Neural progenitor cell (in vitro differentiated cells): ENCODE data around the gene NXPH3. TPM values are rescaled to one million over a fixed set of nuclear protein-coding genes. Genes with fewer than 3 reads are reported as not detected.

ENCODE experiments used
- DNase-seq: peaks from one replicate; pipeline ENCODE4 v3.0.0-alpha.2; 2016; ENCODE audit warnings: low spot score
- H2AFZ ChIP-seq: fragments of 200-600 bp; sonication (generic); replicated peaks from 2 replicates; pipeline ENCODE4 v1.6.1; 2016; ENCODE audit warnings: antibody characterized with exemption
- H3F3A ChIP-seq: fragments of 200-600 bp; sonication (generic); 2 replicates; pipeline ENCODE4 v1.6.1; 2016; ENCODE audit warnings: antibody characterized with exemption, low read depth
- H3K27ac ChIP-seq: fragments of 200-600 bp; sonication (generic); 2 replicates; pipeline ENCODE4 v1.5.1; 2016; ENCODE audit warnings: mild to moderate bottlenecking
- H3K27me3 ChIP-seq: fragments of 200-600 bp; sonication (generic); 2 replicates; pipeline ENCODE4 v1.6.1; 2016; ENCODE audit warnings: mild to moderate bottlenecking, moderate library complexity
- H3K36me3 ChIP-seq: fragments of 200-600 bp; sonication (generic); 2 replicates; pipeline ENCODE4 v1.5.1; 2016
- H3K4me1 ChIP-seq: fragments of 200-600 bp; sonication (generic); 2 replicates; pipeline ENCODE4 v1.6.1; 2016; ENCODE audit warnings: mixed run types
- H3K4me2 ChIP-seq: fragments of 200-600 bp; sonication (generic); 2 replicates; pipeline ENCODE4 v1.6.1; 2016
- H3K4me3 ChIP-seq: fragments of 200-600 bp; sonication (generic); 2 replicates; pipeline ENCODE4 v1.5.1; 2016
- H3K79me2 ChIP-seq: fragments of 200-600 bp; sonication (generic); 2 replicates; pipeline ENCODE4 v1.6.1; 2016; ENCODE audit warnings: low read depth
- H3K9ac ChIP-seq: fragments of 200-600 bp; sonication (generic); 2 replicates; pipeline ENCODE4 v1.6.1; 2016
- H3K9me3 ChIP-seq: fragments of 200-600 bp; sonication (generic); 2 replicates; pipeline ENCODE4 v1.5.1; 2016; ENCODE audit warnings: low read depth
- H4K20me1 ChIP-seq: fragments of 200-600 bp; sonication (generic); 2 replicates; pipeline ENCODE4 v1.6.1; 2016; ENCODE audit warnings: low read depth
- H3K27ac Mint-ChIP-seq: 3 replicates; pipeline ENCODE4 v1.8.0; 2021; ENCODE audit warnings: mixed read lengths
- H3K27me3 Mint-ChIP-seq: 2 replicates; pipeline ENCODE4 v1.8.0; 2022; ENCODE audit warnings: low read depth, mild to moderate bottlenecking, inconsistent platforms, moderate library complexity, mixed read lengths; ENCODE audit not compliant: insufficient read depth
- H3K36me3 Mint-ChIP-seq: 3 replicates; pipeline ENCODE4 v1.8.0; 2021; ENCODE audit warnings: mixed read lengths
- H3K4me1 Mint-ChIP-seq: 3 replicates; pipeline ENCODE4 v1.8.0; 2021; ENCODE audit warnings: mixed read lengths
- H3K4me3 Mint-ChIP-seq: 3 replicates; pipeline ENCODE4 v1.8.0; 2021; ENCODE audit warnings: mild to moderate bottlenecking, moderate library complexity, mixed read lengths
- H3K9me3 Mint-ChIP-seq: 3 replicates; pipeline ENCODE4 v1.8.0; 2020; ENCODE audit warnings: mixed read lengths
- CTCF ChIP-seq: fragments of 200-600 bp; sonication (generic); IDR thresholded peaks from 2 replicates; pipeline ENCODE4 v1.5.1; 2017; ENCODE audit warnings: antibody characterized with exemption, mild to moderate bottlenecking
- EZH2 ChIP-seq: fragments of 200-600 bp; sonication (generic); IDR thresholded peaks from 2 replicates; pipeline ENCODE4 v1.6.1; 2017; ENCODE audit warnings: antibody characterized with exemption, mild to moderate bottlenecking, moderate library complexity
- EZH2phosphoT487 ChIP-seq: fragments of 200-600 bp; sonication (generic); IDR thresholded peaks from 2 replicates; pipeline ENCODE4 v1.6.1; 2017; ENCODE audit warnings: antibody characterized with exemption
- total RNA-seq: library from RNA; depleted of rRNA; stranded (reverse); fragments of >200 nt; gene quantifications from 2 replicates; pipeline ENCODE4 v1.2.3, GENCODE V29; 2015; ENCODE audit warnings: low replicate concordance

Gene NXPH3
- total RNA-seq, 1 donor from 2014 or later: 3.6 TPM

GRCh38 chr17:49577650-49577934 lies 1.9 kb downstream of the NXPH3 start:
- peaks cover 32% of the 10 kb centered on the region for H3F3A ChIP-seq
- no peak overlapping the region for H3K27ac Mint-ChIP-seq
- peak overlapping the region; percentile 89 for H3K4me2 ChIP-seq
- H3K27me3 ChIP-seq: peaks cover 12% of the 10 kb centered on the region
- peaks cover 8% of the 10 kb centered on the region for H3K79me2 ChIP-seq
- peaks cover 14% of the 10 kb centered on the region for H3K4me1 ChIP-seq
- H3K4me1 Mint-ChIP-seq: peaks cover 15% of the 10 kb centered on the region
- H3K9me3 Mint-ChIP-seq: no peaks in the 10 kb centered on the region
- H3K36me3 ChIP-seq: no peaks in the 10 kb centered on the region
- no peak overlapping the region for H2AFZ ChIP-seq
- no peak overlapping the region for H3K9ac ChIP-seq
- no peaks in the 10 kb centered on the region for H3K9me3 ChIP-seq
- no peaks in the 10 kb centered on the region for H3K36me3 Mint-ChIP-seq
- H4K20me1 ChIP-seq: peaks cover 16% of the 10 kb centered on the region
- no peak for DNase-seq
- peaks cover 33% of the 10 kb centered on the region for H3K27me3 Mint-ChIP-seq
- H3K4me3 ChIP-seq: no peak overlapping the region
- no peak for TF ChIP-seq EZH2
- no peak for TF ChIP-seq EZH2phosphoT487
- TF ChIP-seq CTCF: no peak
- no peak overlapping the region for H3K27ac ChIP-seq
- peak overlapping the region; percentile 88 for H3K4me3 Mint-ChIP-seq

- H3K4me1 ChIP-seq: peaks cover 14% of the 10 kb centered on the region
- no peak for TF ChIP-seq EZH2phosphoT487
- TF ChIP-seq CTCF: no peak
- no peak for TF ChIP-seq EZH2
- no peak overlapping the region for H3K27ac Mint-ChIP-seq
- no peak overlapping the region for H3K9ac ChIP-seq
- H3K36me3 ChIP-seq: no peaks in the 10 kb centered on the region
- DNase-seq: no peak
- peaks cover 16% of the 10 kb centered on the region for H4K20me1 ChIP-seq
- peaks cover 30% of the 10 kb centered on the region for H3K27me3 Mint-ChIP-seq
- H3K79me2 ChIP-seq: peaks cover 8% of the 10 kb centered on the region
- peaks cover 8% of the 10 kb centered on the region for H3K27me3 ChIP-seq
- H3K36me3 Mint-ChIP-seq: no peaks in the 10 kb centered on the region
- H3F3A ChIP-seq: peaks cover 32% of the 10 kb centered on the region
- H3K4me3 Mint-ChIP-seq: peak overlapping the region; percentile 88
- H3K9me3 Mint-ChIP-seq: no peaks in the 10 kb centered on the region
- H3K9me3 ChIP-seq: no peaks in the 10 kb centered on the region
- H3K4me3 ChIP-seq: no peak overlapping the region
- peak overlapping the region; percentile 89 for H3K4me2 ChIP-seq
- H3K4me1 Mint-ChIP-seq: peaks cover 15% of the 10 kb centered on the region
- no peak overlapping the region for H2AFZ ChIP-seq
- no peak overlapping the region for H3K27ac ChIP-seq
Measured at GRCh38 chr17:49577963-49578362, 2.3 kb downstream of the NXPH3 start.

GRCh38 chr17:49578414-49578813 lies 2.7 kb downstream of the NXPH3 start:
- Mint-ChIP-seq H3K4me1 (peaks cover 15% of the 10 kb centered on the region), H3K9me3 (no peaks in the 10 kb centered on the region), H3K36me3 (no peaks in the 10 kb centered on the region), H3K27me3 (peaks cover 26% of the 10 kb centered on the region), H3K27ac (no peak overlapping the region), H3K4me3 (no peak overlapping the region)
- DNase-seq: no peak
- Histone ChIP-seq H3K36me3 (no peaks in the 10 kb centered on the region), H3K9ac (no peak overlapping the region), H4K20me1 (peaks cover 16% of the 10 kb centered on the region), H3K4me3 (no peak overlapping the region), H3K9me3 (no peaks in the 10 kb centered on the region), H3K79me2 (peaks cover 8% of the 10 kb centered on the region), H3K27me3 (peaks cover 5% of the 10 kb centered on the region), H3K4me1 (peaks cover 14% of the 10 kb centered on the region), H3K4me2 (no peak overlapping the region), H2AFZ (no peak overlapping the region), H3F3A (peaks cover 32% of the 10 kb centered on the region), H3K27ac (no peak overlapping the region)
- no peak for TF ChIP-seq CTCF
- no peak for TF ChIP-seq EZH2phosphoT487
- no peak for TF ChIP-seq EZH2
